OCI-M1 (cell line): ENCODE measurements around the gene TRIP12.
A peak's percentile ranks its signal among the peaks of the same experiment; 100 is the strongest.
"Not testable (repeated sequence)": the region's sequence is repeated elsewhere in the genome, so short reads cannot be mapped to it uniquely, and the experiment has no call there.

Source experiments
- DNase-seq: peaks from one replicate; lab custom pipeline; 2025; lab: John Stamatoyannopoulos, UW

TRIP12 gene

DNA sequence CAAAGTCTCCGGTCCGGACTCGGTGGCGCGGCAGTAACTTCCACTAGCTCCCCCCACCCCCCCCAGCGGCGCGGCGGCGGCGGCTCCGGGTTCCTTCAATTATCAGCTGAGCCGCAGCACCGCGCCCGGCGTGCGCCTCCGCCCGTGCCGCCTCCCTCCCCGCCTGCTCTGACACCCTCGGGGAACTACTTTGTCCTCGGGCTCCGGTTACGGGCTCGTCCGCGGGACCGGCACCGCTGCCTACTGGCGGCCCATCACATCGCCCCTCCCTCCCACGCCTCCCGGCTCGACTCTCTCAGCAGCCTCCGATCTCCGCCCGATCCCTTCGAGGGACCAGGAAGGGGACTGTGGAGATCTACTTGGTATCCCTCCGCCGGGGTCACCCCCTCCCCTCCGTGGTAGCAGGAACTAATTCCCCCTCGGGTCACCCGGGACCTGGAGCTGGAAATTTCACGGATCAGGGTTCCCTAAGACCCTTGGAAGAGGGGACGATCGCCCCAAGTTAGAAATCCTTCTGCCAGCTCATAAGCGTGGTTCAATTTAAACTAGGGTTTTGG lies at the start of gene TRIP12:
TSS of gene TRIP12 (minus strand) at position 118 of the 557 bp plus-strand sequence. CDS start 41,930 bp downstream, outside the sequence.
- peak; percentile 97 for DNase-seq

DNA sequence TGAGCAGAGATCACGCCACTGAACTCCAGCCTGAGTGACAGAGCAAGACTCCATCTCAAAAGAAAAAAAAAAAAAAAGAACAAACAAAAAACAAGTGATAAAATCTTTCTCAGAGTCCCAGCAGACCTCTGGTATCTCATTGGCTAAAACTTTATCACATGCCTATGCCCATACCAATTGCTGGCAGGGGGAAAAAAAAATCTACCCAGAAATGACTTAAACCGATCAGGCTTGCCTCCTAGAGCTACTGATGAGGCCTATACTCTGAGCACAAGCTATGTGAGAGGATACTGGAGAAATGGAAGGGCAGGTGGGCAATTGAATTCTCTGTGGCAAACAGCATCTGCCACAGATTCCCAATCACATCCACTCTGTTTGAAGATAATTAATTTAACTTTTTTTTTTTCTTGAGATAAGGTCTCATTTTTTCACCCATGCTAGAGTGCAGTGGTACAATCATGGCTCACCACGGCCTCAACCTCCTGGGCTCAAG lies 49.5 kb upstream of the TRIP12 start:
- peak; percentile 38 for DNase-seq

DNA sequence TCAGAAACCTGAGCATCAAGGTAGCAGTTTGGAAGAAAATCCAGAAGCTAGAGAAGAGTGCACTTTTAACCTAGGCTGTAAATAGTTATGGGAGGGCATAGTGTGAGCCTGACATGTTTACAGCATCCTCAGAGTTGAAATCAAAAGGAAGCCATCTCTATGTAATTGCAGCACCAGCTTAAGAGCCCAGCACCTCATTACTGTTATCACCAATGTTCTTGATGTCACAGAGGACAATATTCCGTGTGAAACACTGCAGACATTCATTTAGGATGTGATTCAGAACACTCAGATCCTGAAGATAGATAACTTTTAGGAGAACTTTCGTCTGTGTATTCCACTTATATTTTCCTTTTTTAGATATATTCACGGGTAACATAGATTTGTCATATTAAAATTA lies 48.6 kb upstream of the TRIP12 start:
- DNase-seq = no peak

DNA sequence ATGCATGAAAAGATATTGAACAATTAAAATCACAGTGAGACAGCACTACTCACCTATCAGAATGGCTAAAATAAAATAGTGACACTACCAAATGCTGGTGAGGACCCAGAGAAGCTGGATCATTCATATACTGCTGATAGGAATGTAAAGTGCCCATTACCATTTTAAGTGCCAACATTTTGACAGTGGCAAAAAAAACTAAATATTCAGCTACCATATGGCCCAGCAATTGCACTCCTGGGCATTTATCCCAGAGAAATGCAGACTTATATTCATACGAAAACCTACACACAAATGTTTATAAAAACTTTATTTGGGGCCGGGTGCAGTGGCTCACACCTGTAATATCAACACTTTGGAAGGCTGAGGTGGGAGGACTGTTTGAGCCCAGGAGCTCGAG lies 48.1 kb upstream of the TRIP12 start:
- DNase-seq = no peak

DNA sequence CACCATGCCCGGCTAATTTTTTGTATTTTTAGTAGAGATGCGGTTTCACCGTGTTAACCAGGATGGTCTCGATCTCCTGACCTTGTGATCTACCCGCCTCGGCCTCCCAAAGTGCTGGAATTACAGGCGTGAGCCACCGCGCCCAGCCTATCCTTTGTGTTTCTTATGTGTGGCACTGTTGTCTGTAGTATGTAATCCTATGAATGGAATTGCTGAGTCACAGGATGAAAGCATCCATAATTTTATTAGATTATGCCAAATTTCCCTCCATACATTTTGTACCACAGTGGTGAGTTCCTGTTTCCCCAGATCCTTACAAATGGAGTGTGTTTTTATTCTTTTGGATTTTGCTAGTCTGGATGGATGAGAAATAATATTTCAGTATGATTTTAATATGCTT lies 41.8 kb upstream of the TRIP12 start:
- DNase-seq = not testable (repeated sequence)

DNA sequence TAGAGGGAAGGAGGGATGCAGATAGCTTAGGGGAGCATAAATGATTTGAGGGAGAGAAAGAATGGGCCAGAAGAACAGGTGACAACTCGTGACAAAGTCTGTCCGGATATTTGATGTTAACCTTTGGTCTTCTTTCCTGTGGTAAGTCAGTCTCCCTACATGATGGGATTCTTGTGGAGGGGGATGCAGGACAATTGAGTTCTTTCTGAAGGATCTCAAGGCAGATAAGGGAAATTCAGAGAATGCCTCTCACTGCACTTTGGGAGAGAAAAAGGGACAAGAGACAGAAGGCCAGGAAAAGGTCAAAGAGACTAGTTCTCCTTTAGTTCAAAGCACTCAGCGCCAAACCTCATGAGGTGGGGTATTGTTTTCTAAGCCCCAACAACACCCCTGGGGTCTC lies 34.7 kb upstream of the TRIP12 start:
- DNase-seq = no peak

DNA sequence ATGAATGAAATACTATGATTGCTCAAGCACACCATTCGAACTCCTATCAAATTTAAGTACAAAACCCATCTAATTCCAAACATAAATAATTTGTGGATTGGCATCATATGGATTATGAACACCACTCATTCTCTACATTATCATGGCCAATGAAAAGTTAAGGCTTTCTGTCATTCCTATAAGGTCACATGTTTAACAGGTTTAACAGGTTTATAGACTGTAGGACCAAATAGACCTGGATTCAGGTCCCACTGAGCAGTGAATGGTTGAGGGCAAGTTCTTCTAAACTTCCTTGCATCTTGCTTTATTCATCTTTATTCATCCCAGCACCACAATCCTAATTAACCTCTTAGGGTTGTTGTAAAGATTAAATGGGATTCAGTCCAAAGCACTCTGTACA lies 33.9 kb upstream of the TRIP12 start:
- no peak for DNase-seq

DNA sequence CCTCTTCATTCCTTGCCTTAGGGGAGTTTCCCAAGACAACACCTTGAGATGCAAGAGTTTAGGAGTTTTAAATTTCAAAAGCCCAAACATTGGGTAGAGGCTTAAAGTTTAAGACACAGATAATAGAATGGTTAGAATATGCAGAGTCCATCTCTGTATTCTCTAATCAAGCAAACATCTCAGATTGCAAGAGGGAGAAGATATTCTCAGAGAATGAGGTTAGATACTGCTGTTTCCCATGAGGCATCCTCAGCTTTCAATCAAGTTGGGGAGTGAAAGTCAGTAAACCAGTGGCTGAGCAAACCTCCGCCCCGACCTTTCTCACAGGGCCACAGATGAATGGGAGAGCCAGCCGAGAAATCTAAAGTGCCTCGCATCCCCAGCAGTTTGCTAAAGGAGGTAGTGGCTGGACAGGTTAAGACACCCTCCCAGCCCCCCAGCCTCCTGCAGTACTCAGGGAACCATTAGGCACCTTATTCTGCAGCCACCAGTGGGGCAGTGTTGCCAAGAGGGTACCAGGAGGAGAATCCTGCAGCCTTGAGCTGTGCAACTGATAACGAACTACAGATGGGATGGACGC lies 30.5 kb upstream of the TRIP12 start:
- no peak for DNase-seq

DNA sequence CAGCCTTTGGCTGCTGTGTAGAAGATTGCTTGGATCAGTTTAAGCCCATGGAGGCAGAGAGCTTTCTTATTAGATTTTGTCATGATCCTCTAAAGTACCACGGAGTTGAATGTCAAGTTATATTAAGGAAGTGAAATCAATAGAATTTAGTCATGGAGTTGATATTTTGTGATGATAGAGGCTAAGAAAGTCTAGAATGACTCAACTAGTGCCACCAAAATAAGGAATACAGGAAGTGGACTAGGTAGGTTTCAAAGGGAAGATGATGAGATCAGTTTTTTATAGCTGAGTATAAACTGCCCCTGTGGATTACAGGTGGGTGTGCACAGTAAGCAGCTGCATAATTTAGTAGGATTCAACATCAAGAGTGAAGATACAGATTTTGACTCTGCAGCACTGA lies 25.7 kb upstream of the TRIP12 start:
- DNase-seq = no peak

DNA sequence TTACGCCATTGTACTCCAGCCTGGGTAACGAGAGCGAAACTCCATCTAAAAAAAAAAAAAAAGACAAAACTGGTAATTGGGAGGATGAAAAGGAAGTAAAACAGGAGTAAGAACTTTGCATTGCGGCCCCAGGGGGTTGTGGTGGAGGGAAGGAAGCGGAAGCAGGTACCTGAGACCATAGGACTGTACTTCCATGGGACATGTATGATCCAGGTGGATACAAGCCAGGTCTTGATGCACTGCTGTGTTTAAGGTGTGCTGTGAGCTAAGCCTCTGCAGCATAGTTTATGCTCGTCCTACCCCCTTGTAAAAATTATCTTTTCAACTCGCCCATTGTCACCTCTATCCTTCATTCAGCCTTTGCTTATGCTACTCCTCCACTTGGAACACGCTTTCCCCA lies 24.2 kb upstream of the TRIP12 start:
- DNase-seq = no peak

DNA sequence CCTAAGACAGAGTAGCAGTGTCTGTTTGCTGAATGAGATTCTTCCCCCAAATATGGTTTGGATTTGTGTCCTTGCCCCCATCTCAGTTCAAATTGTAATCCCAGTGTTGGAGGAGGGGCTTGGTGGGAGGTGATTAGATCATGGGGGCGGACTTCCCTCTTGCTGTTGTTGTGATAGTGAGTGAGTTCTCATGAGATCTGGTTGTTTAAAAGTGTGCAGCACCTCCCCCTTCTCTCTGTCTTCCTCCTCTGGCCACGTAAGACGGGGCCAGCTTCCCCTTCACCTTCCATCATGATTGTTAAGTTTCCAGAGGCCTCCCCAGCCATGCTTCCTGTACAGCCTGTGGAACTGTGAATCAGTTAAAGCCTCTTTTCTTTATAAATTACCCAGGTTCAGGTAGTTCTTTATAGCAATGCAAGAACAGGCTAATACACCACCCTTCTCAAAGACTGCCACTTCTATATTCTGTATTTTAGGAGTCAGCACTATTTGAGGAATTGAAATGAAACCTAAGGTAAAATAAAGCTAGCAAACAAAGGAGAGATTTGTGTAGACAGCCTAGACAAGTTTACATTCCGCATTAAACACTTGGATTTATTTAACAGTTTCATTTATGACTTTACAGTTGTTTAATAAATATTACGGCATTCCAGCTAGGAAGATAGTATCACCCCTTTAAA lies 22.1 kb upstream of the TRIP12 start:
- DNase-seq = peak; percentile 82

DNA sequence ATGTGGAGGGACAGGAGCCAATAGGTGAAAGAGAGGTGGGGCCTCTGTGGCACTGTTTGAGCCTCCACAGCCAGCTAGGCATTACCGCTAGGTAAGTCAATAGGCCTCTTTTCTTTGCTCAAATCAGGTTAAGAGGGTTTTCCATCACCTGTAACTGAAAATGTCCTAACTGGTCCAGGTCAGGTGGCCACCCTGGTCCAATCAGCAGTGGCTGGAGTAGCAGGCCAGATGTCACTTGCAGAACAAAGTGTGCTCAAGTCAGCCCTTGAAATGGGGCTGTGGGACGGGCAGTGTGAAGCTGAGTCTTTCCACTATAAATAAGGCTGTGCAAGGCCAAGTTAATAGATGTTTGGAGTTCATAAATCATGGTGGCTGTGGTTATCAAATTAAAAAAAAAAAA lies 21.4 kb upstream of the TRIP12 start:
- no peak for DNase-seq

DNA sequence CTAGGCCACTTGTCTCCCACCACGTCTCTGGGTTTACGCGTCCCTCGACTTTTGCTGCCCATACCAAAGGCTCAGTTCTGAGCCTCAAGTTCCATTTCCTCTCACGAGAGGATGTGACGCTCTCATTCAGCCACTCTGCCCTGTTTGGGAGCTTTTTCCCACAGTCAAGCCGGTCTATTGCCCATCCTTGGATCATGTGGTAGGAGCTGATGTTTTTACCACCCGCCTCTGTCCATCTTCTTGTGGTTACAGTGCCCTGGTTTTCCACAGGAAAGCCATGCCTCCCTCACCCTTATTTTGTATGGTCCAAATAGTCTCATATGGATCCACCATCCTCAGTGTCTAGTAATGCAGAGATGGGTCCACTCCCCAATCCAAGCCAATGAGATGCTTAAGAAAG lies 20.9 kb upstream of the TRIP12 start:
- no peak for DNase-seq

DNA sequence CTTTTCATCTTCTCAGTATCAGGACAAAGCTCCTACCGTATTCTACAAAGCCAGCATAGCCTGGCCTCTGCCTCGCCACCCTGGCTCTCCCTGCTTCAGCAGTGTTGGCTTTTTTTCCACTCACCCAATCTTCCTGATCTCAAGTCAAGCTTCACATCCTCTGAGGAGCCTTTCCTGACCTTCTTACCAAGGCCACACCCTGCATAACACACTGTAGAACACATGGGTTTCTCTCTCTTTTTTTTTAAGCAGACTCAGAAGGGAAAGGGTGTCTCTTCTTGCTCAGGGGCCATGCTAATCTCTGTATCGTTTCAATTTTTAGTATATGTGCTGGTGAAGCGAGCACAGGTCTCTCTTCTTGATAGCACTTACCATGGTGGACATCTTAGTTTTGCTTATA lies 15.7 kb upstream of the TRIP12 start:
- DNase-seq = no peak

DNA sequence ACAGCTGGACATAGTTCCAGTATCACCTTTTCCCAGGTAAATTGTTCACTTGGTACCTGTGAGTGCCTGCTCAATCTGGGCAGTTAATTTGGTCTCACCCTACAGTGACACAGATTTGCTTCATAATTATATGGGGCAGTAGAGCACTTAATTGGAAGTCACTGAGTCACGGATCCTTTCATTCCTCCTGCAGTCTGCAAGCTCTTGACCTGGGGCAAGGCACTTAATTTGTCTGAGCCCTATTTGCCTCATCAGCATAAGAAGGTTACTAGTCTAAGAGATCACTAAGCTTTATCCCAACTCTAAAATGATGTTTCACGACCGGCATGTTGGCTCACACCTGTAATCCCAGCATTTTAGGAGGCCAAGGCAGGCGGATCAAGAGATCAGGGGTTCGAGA lies 9.4 kb upstream of the TRIP12 start:
- DNase-seq = no peak

DNA sequence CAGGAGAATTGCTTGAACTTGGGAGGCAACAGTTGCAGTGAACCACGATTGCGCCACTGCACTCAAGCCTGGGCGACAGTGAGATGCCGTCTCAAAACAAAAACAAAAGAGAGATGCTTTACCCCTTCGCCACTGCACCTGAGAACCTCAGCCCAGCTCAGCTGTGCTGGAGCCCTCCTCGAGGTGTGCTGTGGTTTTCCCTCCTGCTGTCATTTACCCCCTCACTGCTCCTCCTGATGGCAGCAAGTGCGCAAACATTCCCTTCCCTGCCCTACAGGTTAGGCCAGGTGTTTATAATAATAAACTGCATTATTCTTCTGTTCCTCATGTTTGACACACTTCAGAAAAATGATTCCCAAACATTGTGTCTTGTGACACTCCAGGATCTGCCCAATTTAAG lies 8.8 kb upstream of the TRIP12 start:
- DNase-seq = no peak

DNA sequence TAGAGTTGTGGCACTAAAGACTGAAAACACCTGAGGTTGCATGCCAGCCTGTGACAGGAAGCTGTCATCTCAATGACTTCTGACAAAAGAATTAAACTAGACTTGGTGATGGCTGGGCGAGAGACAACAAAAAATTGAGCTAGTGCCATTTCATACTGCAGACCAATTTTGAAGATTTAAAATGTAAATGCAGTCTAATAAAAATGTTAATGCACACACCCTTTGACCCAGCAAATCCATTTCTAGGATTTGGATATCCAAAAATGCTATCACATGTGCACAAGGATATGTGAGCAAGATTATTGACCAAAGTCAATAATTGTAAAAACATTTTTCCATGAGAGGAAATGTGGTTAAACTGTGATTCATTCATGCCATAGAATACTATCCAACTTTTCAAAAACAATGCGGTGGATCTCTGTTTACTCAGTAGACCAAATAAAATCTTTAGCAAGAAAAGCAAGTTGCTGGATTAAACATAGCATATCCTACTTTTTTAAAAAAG lies 6.1 kb upstream of the TRIP12 start:
- DNase-seq = no peak

DNA sequence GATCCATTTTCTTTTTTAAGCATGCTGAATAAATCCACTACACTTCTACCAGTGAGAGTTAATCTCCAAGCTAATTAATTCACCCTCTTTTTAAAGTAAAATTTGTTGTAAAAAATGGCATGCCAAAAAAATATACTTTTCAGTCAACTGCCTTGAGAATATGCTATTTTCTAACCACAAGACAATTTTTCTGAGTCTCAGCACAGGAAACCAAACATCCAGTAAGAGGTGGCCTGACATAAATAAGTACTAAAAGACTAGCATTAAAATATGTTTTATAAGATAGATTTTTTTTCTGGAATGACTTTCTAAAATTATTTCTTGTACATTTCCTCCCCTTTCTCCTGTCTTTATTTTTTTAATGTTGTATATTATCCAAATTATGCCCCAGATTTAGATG lies 3.4 kb upstream of the TRIP12 start:
- no peak for DNase-seq

DNA sequence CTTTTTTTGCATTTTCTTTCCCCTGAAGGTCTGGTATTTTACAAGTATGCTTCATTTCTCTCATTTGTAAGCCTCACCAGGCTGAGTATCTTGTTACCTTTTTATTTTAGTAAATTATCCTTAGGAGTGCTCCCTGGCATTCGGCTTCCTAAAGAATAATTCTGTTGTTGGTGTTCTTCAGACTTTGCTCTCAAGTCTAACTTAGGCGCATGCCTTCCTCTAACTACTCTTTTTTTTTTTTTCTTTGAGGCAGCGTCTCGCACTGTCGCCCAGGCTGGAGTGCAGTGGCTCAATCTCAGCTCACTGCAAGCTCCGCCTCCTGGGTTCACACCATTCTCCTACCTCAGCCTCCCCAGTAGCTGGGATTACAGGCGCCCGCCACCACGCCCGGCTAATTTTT lies 2.7 kb upstream of the TRIP12 start:
- not testable (repeated sequence) for DNase-seq

DNA sequence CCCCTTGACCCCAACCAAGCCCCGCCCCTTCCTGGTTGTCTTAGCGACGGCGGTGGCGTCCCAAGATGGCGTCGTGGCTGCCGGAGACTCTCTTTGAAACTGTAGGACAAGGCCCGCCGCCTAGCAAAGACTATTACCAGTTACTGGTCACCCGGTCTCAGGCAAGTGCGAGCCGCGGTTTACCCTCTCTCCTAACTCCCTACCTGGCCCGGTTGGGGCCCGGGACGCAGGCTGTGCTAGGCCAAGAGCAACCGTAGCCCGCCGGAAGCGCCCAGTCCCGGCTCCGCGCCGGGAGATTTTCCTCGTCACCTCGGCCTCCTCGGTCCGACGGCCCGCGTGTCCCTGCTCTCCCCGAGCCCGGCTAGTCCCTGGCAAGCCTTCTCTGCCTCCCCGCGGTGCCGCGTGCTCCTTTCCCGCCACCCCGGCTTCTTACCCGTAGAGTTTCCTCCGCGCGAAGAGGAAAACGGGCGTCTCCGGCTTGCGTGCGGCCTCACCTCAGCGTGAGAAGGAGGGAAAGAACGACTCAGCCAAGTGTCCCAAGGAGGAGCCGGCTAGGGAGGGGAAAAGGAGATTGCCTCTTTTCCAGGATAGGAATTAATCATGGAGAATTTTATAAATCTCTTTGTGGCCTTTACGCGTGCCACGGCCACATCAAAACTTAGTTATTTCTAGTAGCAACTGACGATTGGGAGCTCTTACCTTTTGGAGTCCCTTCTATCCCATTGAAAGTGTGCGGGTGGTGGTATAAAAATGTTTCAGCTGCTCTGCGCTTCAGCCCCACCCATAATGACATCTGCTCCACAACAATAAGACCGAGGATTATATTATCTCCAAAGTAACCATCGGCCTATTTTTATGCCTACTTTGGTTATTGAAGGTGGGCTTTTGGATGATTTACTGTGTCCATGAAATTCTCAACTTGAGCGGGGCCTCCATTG lies 909 bp upstream of the TRIP12 start, which contains the start of gene FBXO36:
TSS of gene FBXO36 (plus strand) at position 55 of the 938 bp plus-strand sequence. CDS start at position 66, 11 bp downstream.
- peak; percentile 89 for DNase-seq

DNA sequence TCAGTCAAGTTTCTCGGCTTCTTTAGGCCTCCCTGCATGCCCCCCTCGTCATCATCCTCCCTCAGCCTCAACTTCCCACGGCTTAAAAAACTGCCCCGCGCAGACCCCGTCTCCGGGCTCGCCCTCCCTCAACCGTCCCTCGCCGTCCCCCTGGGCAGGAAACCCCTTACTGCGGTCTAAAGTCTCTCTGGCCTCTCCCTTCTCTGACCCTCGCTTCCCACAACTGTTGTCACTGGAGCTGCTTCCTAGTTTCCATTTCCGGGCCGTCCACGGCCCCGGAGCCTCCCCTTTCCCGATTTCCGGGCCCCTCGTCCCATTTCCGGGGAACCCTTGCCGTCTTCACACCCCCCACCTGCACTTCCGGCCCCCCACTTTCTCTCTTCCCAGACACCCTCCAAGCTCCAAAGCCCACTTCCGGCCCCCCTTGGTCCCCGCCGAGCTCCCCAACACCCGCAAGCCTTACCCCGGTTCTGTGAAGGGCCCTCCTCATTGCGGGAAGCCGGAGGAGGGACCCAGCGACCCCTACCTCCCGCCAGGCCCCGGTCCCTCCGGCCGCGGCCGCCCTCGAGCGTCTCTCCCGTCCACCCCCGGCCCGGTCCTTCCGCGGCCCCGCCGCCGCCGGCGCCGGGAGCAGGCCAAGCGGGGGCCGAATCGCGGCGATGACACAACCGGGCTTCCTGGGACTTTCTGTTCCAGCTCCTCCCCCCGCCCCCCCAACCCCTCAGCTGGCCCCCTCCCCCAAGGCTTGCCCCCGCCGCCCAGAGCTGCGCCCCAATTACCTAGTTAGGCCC lies 513 bp downstream of the TRIP12 start:
- peak; percentile 73 for DNase-seq
